CD1c-positive myeloid dendritic cell (primary cell): Measurements from ENCODE around the gene ITGBL1.
"Not testable (repeated sequence)": the region's sequence is repeated elsewhere in the genome, so short reads cannot be mapped to it uniquely, and the experiment has no call there.

Experiments
- DNase-seq: peaks from one replicate; pipeline ENCODE4 v3.0.0-alpha.2; 2016; ENCODE audit errors: extremely low spot score

ITGBL1 gene

DNA sequence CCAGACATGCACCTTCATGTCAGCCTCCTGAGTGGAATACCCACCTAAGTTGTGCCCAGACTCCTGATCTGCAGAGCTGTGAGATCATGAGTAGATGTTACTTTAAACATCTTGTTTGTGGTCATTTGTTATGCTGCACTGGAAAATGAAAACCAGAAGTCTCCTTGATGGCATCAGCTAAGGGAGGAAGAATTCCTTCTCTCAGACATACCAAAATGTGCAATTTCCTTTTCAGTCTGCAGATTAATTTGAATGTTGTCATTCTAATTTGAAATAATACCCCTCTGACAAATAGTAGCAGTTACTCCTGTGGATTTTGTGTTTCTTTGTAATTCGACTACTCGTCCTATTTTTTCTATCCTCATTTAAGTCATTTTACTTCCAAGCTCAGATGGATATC, 59.3 kb downstream of the ITGBL1 start:
- DNase-seq: no peak

DNA sequence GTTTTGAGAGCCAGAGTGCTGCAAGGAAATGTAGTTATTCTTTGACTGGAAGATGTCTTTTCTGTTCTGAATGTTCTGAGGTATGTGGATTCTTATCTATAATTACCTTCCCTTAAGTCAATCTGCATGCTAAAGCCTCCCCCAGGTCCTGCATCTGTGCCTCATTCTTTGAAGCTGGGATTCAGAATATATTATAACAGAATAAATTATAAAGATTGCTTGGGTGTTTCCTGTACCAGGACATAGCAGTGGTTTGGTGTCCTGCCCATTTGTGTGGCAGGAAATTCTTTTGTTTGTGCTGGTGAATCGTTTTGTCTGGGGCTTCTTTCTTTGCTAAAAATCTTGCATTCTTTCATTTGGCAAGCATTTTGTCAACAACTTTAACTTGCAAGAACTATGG, 60.2 kb downstream of the ITGBL1 start:
- no peak for DNase-seq

DNA sequence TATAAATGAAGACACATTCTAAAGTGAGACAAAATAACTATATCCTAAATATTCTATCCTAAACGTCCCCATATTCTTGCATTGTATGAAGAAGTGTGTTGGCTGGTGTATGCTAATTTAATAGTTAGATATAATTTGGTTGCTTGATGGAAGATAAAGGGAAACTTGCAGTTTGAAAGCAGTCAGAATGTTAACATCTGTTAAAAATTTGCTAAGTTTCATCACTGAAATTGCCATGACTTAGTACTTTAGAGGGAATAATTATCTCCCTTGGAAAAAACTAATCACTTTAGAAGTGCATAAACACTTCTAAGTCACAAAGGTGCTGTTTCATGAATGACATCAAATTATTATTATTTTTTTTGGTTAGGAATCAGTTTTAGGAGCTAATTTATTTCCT, 61.6 kb downstream of the ITGBL1 start:
- no peak for DNase-seq

DNA sequence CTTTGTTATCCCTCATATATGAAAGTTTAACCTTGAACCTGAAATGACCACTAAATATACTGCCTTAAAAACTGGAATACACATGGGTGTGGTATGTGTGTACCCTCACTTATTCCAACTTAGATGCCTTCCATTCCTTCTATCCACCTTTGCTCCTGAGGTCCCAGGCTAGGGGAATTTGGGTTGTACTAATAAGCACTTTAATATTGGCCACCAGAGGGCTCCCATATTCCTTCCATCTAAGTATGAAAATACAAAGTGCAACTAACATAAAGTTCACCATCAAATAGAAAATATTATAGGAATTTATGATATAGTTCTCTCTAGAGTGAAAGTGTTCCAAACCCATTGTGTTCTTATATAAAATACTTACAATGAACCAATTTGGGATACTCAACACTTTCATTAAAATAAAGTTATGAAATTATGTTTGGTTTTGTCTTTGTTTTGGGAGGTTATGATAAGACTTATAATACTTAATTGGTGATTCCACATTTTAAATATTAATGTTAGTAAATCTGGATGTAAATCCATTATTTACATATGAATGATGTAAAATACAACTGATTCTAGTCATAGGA, 62.3 kb downstream of the ITGBL1 start:
- DNase-seq: peak; percentile 18

GRCh38 chr13:101515504-101515903, 63.0 kb downstream of the ITGBL1 start:
- no peak for DNase-seq

DNA sequence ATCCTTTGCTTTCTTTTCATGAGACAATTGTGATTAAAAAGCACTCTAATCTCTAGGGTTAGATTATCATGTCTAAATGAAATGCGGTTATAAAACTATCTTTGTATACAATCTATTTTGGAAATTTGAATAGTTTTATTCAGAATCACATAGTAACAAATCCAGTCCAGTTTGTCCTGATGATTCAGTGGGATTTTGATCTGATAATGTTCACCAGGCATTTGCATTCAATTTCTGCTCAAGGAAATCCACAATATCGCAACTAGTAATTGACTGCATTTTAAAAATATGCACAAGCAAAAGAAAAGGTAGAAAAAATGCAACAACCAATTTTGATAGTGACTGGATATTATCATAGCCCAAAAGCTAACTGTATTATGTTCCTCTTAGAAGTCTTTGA, 63.8 kb downstream of the ITGBL1 start:
- no peak for DNase-seq

DNA sequence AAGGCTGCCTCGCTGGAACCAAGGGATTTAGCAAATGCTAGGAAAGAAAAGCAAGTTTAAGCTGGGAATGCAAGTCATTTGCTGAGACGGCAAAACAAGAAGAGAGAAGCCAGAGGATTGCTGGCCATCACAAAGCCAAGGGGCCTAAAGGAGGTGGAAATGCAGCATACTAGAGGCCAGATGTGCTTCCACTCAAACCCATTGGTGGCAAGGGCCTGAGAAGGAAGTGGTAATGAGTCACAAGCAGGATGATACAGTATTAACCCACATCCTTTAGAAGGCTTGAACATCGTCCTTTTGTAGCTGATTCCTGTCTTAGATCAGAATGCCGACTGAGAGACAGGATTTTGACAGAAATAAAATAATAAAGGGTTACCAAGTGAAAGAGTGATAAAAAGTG, 68.2 kb downstream of the ITGBL1 start:
- no peak for DNase-seq

DNA sequence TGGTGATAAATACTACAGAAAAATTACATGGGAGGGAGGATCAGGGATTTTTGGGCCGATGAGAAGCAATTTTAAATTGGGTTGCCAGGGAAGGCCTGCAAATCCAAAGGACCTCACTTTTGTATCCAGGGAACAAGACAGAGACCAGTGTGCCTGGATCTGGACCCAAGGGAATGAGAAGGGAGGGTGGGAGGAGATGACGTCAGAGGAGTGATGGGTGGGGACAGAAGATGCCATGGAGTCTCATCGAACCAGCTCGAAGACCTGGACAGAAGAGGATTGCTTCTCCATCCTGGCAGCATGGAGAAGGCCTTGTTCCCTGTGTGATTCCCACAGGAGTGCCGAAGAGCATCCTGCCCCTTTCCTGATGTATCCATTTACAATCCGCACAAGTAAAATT, 68.9 kb downstream of the ITGBL1 start:
- DNase-seq: no peak

GRCh38 chr13:101522607-101523006, 70.1 kb downstream of the ITGBL1 start:
- no peak for DNase-seq

DNA sequence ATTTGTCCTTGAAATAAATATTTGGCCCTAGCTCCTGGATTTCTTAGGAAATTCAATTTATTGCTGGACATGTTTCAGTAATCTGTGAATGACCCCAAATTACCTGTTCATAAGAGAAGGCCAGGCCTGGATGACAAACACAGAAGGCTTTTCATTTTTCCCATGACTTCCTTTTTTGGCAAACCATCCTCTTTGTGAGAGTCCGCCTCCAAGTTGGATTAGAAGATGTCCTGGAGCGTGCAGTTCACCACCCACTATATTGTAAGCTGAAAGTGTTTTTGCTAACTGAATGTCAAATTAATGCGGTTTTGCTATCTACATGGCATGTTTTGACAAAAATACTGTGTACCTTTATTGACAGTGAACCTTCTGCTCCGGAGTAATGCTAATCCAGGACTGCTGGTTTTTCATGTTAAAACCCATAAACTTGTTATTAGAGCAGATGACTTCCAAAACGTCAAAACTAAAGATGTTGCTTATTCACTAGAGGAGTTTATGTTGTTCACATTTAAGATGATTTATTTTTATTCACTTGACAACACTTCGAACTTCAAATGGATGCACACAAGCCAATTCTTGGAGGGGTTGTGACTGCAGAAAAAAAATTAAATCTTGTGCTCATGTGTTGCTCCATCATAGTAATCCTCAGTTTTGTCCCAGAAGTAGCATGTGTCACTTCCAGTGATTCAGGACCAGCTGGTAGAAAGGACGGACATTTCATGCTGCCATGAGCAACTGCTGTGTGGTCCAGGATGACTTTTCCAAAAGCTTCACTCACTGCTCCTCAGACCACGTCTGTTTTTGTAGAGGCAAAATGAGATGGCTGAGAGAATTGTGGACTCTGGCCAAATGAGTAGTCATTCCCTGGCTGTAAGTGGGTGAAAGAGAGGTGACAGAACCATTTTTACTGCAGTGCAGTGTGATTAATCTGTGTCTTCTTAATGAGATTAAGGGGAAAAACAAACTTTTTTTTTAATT, 71.0 kb downstream of the ITGBL1 start:
- DNase-seq: no peak

DNA sequence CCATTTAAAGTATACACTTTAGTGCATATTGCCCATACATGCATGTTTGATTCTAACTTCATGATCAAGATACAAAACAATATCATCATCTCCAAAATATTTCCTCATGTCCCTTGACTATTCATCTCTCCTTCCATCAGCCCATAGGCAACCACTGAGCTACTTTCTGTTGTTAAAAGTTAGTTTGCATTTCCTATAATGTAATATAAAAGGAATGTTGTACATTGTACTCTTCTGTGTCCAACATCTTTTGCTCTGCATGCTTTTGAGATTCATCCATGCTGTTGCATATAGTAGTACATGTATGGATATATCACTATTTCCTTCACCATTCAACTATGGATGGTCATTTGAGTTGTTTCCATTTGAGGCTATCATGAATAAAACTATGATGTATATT, 74.7 kb downstream of the ITGBL1 start:
- no peak for DNase-seq

DNA sequence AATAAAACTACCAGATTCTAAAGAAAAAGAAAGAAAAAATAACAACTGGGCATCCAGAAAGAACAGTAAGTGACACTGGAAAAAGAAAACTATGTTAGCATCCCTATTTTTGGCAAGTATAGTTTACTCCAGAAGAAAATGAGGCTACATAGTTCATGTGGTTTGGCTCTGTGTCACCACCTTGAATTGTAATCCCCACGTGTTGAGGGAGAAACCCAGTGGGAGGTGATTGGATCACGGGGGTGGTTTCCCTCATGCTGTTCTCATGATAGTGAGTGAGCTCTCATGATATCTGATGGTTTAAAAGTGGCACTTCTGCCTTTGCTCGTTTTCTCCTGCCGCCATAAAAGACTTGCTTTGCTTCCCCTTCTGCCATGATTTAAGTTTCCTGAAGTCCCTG, 76.9 kb downstream of the ITGBL1 start:
- no peak for DNase-seq

DNA sequence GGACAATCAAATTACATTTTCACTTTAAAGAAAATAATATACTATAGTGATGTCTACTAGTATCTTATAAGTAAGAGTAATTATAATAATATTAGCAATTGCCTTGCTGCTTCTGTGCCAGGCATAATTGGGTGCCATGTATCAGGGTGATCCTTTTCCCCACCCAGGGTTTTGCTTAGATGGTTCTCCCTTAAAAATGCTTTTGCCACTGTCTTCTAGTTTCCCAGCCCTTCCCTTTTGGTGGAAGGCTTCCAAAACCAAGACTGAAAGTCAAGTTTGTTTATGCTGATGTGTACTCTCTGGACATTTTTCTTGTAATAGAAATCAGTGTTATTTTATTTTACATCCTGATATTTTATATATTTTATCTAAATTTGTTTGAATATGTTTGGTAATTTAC, 77.8 kb downstream of the ITGBL1 start:
- no peak for DNase-seq

DNA sequence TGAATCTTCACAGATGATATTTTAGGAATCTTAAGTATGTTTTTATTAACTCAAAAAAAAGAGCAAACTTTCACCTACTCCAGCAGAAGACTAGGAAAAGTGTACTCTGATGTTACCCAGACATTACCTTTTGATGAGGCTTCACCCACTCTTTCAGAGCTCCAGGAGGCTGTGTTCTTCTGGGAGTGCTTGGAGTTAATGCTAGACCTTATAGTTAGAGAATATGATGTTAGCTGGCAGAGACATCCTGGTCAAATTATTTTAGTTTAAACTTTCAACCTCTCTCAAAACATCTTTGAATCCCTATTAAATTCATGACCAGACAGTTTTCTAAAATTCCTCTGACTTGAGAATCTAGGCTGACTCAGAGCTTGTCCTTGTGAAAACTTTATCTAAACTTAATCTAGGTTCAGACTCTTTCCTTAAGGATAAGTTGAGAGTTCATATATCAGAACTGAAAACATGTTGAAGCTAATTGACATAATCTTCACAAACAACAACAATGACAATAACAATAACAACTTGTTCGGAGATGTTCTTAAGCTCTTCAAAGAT, 82.8 kb downstream of the ITGBL1 start:
- DNase-seq: no peak

DNA sequence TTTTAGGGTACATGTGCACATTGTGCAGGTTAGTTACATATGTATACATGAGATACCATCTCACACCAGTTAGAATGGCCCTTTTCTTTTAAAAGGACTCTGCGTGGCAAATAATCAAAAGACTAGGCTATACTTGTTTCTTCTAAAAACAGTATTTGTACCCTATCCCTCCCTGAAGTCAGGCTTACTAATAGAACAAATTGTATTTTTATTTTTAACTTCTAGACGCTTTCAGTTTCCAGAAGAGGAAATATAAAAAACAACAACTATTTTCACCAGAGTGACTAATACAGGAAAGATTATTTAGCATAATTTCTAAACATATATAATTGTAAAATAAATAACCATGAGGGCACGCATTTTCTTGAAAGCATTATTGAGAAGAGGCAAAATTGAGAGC, 83.6 kb downstream of the ITGBL1 start:
- no peak for DNase-seq

DNA sequence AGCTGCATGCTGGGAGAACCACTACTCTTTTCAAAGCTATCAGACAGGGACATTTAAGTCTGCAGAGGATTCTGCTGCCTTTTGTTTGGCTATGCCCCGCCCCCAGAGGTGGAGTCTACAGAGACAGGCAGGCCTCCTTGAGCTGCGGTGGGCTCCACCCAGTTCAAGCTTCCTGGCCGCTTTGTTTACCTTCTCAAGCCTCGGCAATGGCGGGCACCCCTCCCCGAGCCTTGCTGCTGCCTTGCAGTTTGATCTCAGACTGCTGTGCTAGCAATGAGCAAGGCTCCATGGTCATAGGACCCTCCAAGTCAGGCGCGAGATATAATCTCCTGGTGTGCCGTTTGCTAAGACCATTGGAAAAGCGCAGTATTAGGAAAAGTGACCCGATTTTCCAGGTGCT, 92.1 kb downstream of the ITGBL1 start:
- not testable (repeated sequence) for DNase-seq

DNA sequence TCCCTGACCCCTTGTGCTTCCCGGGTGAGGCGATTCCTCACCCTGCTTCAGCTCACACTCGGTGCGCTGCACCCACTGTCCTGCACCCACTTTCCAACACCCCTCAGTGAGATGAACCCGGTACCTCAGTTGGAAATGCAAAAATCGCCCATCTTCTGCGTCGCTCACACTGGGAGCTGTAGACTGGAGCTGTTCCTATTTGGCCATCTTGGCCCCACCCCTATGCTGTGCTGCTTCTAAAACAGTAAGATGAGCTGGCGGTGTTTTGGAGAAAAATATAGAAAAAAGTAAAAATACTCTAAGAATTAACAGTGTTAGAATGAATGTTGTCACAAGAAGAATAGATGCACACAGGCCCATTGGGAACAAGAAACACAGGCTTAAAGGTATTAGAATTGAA, 92.5 kb downstream of the ITGBL1 start:
- DNase-seq: no peak

GRCh38 chr13:101545521-101545920, 93.0 kb downstream of the ITGBL1 start:
- no peak for DNase-seq

DNA sequence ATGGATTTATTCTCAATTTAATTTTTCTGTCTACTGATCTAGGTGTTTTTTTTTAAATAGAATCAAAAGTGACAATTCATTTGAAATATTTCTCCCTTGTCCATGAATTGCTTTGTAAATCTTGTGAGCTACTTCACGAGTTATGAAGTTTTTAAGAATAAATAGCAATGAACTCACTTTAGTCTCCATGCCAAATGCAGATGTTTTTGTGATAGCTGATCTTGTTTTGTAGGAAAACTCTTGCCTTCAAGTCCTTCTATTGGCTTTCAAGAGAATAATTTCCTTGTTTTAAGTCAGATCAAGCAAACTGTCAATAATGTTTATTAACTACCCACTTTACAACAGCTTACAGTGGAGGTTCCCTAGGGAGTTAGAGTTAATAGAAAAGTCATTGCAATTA, 99.8 kb downstream of the ITGBL1 start:
- no peak for DNase-seq

DNA sequence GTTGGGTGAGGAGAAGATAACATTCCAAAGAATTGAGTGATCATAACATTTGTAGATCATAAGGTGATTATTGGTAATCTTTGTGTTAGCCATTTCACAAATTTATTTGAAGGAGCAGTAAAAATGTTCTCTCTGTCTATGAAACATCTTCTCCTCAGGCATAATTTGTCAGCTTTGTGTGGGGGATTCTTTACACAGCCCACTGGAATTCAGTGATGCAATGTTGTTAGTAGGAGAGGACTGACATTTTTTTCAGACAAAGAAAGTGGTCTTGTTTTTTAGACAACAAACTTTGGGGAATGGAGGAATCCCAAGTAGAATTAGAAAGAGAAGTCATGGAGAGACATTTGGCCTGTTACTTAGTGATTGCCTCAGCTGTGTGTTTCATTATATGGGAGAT, 100.3 kb downstream of the ITGBL1 start:
- DNase-seq: no peak

GRCh38 chr13:101554420-101555125, 102.1 kb downstream of the ITGBL1 start:
- no peak for DNase-seq

GRCh38 chr13:101555610-101556009, 103.1 kb downstream of the ITGBL1 start:
- DNase-seq: no peak
